ENCODE data around the gene P3H3.

DNA sequence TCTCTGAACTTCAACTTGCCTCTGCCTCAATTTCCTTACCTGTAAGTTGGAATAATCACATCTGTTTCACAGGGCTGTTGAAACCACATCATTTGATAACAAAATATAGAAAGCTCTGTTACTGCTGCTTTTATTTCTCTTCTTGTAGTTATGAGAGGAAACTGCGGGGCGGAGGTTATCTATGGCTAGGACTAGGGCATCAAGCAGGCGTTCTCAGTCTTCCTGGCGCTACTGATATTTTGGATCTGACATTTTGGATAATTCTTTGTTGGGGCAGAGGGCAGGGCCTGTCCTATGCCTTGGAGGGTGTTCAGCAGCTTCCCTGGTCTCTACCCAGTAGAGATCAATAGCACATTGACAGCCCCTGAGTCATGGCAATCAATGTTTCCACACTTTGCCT is 3.9 kb downstream of the P3H3 start:
- no peak for TF ChIP-seq CTCF (conservative IDR thresholded peaks at IDR 0.05 in 1 of 2, IDR thresholded peaks at IDR 0.05 in 1 of 2; ENCODE audit: extremely low read depth in 1 of 2, insufficient read depth in 1 of 2, low read depth in 1 of 2, low read length in 2 of 2)
- TF ChIP-seq EZH2 (IDR thresholded peaks at IDR 0.05; ENCODE audit: borderline replicate concordance, low read length): no peak
